DMS79 (cell line): ENCODE results near the gene ITPK1.

ENCODE experiments used
- DNase-seq: peaks from one replicate; lab custom pipeline; 2025; lab: John Stamatoyannopoulos, UW

The ITPK1 gene

DNA sequence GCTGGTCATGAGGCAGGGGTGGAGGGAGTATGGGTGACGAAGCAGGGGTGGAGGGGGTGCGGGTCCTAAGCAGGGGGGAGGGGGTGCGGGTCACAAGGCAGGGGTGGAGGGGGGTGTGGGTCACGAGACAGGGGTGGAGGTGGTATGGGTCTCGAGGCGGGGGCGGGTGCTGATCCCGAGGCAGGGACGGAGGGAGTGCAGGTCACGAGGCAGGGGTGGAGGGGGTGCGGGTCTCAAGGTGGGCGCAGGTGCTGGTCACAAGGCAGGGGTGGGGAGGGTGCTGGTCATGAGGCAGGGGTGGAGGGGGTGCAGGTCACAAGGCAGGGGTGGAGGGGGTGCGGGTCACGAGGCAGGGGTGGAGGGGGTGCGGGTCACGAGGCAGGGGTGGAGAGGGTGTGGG is 56.5 kb downstream of the ITPK1 start:
- no peak for DNase-seq

DNA sequence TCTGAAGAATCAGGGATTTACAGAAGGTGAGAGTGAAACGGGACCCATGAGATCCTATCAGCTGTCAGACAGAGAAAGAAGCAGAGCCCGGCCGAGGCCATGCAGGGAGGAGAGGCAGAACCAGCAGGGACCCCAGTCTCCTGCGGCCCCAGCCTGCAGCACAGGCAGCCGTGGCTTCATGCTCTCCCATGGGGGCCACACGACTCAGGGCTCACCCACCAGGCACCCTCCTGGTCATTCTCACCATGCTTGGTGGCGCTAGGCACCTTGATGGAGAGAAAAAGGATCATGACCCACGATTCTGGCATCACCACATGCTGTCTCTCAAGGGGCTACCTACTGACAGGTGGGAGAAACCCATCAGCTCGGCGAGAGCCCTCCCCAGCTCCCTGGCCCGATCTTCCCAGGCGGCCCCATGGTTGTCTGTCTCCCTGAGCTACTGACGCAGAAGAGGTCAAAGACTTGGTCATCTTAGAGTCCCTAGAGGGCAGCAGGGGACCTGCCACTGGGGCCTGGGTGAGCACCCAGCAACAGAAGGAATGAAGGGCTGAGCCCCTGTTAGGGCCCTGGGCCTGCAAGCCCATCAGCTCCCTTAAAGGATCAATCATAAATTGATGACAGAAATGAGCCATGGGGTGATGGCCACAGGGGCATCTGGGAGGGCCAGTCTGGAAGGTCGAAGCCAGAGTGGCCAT is 58.0 kb downstream of the ITPK1 start:
- no peak for DNase-seq

DNA sequence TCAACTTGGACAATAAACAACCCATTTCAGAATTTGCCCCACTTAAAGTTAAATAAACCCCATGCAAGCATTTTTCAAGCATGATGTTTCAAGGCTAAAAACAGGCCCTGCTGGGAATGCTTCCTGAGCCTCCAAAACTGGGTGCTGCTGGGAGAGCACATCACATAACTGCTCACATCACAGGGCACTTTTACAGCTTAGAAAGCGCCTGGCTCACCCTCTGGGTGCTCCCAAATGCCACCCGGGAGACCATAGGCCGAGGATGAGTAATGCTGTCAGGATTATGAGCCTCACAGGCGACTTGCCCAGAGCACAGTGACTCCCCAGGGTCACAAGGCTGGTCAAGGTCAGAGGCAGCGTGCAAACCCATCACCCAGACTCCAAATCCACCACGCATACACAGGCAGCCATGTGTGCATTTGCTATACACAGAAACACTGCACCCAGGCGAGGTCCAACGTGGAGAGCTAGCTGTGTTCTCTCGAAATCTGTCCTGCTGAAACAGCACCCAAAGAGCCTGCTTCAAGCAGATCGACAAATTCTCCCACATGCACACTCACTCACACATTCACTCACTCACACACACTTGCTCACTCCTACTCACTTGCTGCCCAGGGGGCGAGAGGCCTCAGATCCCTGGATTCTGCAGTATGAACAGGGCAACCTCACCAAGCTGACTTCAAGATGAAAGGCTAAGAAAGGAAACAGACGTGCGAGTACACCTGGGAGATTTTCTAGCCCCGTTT is 58.7 kb downstream of the ITPK1 start:
- no peak for DNase-seq

DNA sequence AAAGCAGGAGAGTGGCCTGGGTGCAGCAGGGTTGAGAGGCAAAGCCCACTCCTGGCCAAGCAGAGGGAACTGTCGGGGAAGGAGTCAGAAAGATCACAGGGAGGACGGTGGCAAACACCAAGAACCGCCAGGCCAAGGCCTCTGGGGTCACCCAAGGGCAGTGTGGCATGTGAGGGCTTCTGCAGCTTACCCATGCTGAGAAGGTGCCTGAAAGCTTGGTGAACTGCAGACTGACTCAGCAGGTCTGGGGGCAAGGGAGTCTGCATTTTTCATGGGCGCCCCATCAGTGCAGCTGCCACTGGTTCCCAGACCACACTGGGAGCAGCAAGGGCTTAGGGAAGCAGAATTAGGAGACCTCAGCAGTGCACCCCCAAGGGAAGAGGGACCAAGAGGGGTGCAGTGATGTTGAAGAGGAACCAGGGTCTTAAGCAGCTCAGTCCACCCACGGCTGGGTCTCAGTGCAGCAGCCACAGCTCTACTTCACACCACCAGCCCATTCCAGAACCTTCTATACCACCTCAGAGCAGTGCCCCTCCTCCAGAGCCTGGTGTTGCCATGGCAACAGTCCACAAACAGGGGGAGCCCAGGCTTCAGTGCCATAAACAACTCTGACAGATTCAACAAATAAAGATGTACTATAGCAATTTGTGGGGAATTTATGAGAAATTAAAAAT is 59.4 kb downstream of the ITPK1 start:
- DNase-seq: no peak

DNA sequence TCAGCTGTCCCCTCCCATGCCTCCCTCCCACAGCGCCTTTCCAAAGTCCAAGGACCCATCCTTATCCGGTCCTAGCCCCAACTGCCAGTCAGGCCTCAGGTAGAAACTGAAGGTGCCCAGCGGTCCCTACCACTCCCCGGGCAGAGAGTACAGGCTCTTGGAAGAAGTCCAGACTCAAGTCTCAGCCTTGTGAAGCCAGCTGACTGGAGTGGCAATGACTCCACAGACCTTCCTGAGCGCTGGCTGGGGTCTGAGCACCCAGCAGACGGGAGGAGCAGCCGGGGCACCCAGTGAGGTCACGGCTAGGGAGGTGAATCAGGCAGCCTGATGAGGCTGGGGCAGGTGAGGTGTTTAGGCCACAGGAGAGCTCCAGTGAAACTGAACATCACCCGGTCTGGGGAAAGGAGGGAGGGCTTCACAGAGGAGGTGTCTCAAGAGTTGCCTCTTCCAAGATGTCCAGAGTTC is 60.0 kb downstream of the ITPK1 start:
- no peak for DNase-seq

DNA sequence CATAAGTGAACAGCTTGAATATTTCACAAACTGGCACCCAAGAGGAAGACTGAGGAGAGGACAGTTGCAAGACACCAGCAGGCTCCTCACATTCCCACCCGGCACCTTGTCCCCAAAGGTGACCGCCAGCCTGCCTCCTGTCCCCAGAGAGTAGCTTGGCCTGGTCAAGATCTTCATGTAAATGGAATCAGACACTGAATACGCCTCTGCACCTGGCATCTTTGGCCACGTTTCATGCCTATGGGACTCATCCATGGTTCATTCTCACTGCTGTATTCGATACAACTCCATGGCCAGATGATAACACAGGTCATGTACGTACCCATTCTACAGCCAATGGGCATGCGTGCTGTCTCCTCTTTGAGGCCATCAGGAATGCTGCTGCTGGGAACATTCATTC is 60.8 kb downstream of the ITPK1 start:
- DNase-seq: no peak

DNA sequence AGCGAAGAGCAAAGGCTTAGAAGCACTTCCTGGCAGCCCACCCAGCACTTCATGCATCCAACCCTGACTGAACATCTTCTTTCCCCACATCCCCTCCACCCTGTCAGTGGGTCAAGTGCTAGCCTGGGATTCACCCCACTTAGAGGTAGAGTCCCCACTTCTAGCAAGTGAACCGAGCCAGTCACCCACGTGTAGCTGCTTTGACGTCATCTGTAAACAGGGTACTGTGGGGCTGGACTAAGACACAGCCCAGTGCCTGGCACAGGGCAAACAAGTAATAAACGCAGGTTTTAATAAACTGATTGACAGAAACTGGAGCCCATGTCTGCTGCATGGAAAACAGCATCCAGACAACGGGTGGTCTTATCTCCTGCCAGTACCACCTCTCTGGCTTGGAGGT is 61.7 kb downstream of the ITPK1 start:
- no peak for DNase-seq

DNA sequence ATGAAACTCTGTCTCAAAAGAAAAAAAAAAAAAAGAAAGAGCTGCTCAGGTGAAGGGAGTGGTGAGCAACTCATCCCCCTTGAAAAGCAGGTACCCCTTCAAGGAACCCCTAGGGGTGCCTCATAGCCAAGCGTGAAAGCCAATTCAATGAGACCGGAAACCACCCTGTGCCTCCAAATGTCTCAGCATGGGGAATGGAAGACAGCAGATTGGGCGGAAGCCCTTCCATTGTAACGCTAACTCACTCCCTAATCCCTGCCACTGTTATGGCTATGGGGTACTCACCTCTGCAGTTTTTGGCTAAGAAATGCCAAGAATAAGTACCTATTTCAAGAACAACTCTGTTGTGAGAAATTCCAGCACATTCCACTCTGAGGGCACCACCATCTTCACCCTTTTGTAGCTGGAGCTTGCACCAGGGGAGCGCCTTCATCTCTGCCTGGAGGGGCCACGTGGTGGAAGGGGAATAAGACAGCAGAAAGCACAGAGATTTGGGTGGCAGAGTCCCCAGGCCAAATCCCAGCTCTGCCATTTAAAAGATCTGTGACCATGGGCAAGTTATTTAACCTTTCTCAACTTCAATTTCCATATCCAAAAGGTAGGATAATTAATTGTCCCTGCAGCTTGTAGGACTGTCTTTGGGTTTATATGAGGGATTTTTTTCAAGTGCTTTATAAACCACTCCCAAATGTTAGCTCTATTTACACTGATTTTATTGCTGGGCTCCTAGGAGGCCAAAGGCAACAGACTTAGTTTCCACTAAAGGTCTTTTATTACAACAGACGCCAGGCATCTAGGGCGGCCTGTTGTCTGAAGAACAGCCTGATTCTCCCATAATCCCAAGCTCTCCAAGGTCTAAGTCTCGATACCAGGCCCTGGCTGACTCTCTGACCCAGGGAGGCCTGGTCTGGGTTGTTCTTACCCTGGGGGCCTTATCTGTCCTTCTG is 63.9 kb downstream of the ITPK1 start:
- DNase-seq: no peak

DNA sequence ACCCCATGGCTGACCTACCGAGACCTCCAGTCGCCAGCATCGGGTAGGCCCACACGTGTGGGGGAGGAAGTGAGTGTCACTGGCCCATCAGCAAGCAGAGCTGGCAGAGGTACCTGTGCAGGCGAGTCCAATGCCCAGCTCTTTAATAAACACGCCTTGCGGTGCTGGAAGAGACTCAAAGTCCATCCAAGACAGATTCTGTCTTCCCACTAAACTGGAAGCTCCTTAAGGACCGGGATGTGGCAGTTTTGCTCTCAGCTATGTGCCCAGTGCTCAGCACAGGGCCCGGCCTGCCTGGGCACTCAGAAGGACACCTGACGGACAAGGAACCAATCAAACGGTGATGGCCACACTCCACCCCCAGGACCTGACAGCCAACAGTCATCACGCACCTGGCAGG is 65.0 kb downstream of the ITPK1 start:
- DNase-seq: no peak

DNA sequence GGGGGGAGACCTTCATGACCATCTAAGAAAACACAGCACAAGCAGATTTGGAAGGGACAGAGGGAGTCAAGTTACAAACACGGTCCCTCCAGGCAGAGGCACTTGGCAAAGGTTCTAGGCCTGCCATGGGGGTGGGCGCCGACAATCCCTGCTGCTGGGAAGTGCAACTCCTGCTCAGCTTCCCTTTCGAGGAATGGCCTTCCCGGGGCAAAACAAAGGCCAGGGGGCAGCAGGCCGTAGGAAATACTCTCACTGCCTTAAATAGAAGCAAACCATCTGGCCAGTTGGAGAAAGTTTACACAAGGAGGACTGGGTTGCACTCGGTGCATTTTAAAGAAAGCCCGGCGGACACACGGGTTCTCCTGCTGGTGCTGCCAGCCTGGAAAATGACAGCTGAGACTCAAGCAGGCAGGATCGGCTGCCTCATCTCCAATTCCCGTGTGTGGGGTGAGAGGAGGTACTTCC is 65.8 kb downstream of the ITPK1 start:
- DNase-seq: no peak

DNA sequence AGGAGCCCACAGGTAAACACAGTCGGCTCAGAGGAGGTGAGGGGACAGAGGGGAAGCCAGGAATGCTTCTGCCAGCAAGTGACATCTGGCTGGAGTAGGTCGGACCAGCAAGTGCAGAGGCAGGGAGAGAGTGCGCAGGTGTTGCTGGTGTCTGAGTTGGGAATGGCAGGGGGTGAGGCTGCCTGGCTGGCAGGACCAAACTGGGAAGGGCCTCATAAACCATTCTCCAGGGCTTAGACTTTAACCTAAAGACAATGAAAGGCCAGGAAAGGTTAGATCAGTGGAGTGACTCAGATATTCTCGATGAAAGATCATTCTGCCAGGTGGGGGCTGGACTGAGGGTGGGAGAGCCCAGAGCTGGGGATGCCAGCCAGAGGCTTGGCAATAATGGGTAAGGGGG is 66.4 kb downstream of the ITPK1 start:
- DNase-seq: peak; percentile 56

DNA sequence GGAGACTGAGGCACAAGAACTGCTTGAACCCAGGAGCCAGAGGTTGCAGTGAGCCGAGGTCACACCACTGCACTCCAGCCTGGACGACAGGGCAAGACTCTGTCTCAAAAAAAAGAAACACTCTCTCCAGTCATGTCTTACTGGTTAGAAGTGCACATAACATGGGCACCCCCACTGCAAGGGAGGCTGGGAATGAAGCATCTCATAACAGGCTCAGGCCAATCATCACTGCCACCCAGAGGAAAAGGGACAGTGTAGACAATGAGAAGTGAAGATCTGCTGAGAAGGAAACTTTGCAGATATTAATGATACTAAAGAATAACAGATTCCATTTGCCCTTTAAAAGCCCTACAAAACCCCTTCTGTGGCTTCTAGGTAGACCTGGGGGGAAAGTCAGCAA is 66.9 kb downstream of the ITPK1 start:
- no peak for DNase-seq

DNA sequence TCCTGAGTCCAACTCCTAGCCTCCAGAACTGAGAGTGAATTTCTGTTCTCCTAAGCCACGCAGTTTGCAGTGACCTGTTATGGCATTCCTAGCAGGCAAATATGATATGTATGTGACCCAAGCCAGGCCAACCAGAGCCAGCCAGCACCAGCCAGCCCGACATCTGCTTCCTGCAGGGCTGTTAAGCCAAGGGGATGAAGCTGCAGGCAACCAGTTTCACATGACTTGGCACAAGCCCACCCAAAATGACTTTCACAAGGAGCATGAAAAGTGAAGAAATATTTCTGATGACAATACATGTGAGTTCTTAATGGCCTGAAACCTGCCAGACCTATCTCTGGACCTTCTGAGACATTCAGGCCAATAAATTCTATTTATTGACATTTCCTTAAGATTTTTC is 68.1 kb downstream of the ITPK1 start:
- no peak for DNase-seq

DNA sequence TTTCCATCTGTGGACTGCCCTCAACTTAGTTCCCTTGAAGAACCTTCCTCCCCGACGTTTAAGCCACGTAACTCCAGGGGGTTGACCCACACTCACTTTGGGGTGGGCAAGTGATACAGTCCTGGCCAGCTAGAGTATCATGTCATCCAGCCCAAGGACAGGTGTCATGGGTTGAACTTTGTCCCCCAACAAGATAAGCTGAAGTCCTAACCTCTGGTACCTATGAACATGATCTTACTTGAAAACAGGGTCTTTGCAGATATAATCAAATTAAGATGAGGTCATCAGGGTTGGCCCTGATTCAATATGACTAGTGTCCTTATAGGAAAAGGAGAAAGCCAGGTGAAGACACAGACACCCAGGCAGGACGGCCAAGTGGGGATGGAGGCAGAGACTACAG is 68.6 kb downstream of the ITPK1 start:
- no peak for DNase-seq

DNA sequence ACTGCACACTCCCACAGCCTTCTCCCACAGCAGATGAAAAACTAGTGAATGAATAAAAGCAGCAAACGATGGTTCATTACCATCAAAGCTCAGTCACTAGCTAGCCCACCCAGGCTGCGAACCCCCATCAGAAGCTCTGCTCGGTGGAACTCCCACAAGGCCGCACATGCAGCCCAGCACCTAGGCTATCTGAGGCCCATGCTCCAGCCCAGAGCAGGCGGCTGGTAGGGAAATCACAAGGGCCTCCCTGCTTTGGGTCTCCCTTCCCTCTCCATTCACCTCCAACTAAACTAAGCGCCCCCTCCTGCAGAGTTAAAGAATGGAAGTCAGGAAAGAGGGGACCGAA is 69.0 kb downstream of the ITPK1 start:
- DNase-seq: no peak

DNA sequence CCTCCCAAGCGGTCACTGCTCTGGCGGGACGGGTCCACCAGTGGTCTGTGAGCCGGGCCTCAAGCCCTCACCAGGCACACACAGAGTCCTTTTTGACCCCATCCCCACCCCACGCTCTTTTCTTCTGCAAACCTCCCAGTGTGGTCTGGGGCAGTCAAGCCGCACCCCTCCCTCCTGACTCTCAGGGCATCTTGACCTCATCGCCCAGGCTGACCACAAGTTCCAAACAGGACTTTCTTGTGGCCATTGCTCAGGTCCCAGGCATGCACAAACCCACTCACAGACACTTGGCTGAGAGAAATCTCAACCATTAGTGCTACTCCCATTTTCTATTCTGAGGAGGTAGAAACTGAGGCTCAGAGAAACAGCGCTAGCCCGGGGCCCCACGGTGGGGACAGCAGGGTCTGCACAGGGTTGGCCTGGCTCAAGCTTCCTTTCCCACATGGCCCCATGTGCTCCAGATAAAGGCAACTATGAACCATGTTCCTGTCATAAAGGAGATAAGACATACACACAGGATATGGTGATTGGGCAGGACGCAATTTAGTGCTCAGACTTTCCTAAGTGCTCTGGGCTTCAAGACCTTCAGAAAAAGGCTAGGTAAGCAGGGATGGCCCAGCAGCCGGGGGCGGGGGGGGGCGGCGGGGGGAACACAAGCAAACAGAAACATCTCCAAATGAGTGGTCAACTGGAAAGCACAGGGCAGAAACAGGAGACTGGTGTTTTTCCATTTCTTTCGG is 69.6 kb downstream of the ITPK1 start:
- no peak for DNase-seq

DNA sequence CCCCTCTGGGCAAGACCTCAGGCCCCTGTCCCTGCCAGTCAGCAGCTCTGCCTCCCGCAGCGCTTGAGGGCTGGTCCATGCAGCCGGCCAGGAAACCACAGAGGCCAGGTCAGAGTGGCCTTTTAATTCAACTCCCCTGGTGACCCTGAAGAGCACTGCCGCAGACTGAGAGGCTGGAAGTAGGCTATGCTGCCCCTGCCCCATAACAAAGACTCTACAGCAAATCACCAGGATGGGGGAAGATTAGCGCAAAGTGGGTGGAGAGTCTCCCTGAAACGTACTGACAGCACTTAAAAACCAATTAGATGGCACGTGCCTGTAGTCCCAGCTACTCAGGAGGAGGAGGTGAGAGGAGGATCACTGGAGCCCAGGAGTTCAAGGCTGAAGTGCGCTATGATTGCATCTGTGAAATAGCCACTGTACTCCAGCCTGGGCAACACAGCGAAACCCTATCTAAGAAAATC is 70.5 kb downstream of the ITPK1 start:
- DNase-seq: peak; percentile 38

DNA sequence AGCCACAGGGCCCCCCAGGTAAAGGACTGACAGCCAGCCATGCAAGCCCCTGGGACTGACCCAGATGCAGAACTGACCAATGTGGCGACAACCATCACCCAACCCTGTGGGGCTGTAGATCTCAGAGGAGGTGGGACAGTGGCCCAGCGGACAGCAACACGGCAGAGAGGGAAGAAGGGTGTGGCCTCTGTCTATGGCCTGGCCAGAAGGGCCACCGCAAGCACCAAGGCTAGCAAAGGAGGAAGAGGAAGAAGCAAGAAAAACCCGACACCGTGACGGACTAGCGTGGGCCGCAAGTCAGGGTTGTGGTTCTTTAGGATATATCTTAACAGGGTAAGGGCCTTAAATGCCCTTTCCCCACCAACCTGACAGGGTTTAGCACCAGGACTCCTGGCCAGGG is 71.2 kb downstream of the ITPK1 start:
- no peak for DNase-seq

DNA sequence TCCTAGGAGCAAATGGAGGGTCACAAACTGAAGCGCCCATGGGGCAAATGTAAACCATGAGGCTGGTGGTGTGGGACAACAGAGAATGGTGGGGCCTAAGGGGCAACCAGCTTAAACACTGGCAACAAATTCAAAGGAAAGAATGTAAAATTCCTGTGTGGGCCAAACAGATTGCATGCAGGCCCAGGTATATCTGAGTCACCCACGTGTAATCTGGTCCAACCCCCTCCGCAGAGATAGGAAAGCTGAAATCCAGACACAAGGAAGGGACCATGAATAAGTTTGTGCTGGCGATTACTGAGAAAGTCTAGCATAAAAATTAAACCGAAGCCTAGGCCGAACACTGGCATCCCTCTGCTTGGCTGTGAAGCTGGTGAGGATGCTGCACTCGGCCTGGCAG is 71.6 kb downstream of the ITPK1 start:
- DNase-seq: no peak

DNA sequence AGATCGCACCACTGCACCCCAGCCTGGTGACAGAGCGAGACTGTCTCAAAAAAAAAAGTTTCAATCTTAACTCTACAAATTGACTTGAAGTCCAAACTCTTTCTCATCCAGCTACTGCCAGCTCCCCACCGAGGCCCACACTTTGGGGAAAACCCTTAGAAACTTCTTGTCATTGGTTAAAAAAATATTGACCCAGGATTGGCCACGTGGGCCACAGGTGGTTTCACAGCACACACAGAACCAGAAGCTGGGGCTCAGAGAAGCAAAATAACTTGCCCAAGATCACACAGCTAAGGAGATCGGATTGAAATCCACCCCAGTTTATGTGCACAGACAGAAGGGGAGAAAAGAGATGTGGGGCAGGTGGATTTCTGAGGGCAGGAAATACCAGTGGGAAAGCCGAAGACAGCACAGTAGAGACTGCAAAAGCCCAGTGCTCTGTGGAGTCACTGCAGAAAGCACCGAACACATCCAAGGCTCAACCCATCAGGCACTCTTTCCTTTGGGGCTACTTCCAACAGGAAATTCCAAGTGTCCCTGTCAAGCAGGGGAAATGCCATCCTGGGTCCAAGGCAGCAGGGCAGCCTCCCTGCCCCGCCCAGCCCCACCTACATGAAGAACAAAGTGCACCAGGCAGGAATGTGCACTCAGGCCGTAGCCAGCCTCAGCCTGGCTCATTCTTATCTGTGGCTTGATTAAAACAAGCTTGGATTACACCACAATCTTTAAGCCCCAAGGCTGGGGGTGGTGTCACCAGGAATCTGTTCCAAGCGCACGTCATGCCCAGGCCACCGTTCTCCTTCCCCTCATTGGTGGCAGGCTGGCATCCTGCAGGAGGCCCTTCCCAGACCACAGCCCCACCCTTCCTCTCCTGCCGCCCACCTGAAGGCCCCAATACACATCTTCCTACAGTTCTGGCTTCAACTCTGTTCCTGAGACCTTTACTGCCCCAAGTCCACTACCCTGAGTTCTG is 72.5 kb downstream of the ITPK1 start:
- DNase-seq: no peak
